Thymus (tissue), 11 donors: ENCODE measurements around the gene MMEL1. TPM values are rescaled to one million over a fixed set of nuclear protein-coding genes. Genes with fewer than 3 reads are reported as not detected.

Experiments used
- DNase-seq, 9 donors: peaks; one replicate each; pipeline ENCODE4 v3.0.0-alpha.2; 2013; ENCODE audit warnings: low spot score in 9 of 9, low read depth in 6 of 9, missing footprints in 1 of 9
- H3K27ac ChIP-seq, 2 donors: one replicate each; pipeline ENCODE4 v1.5.1; 2013; ENCODE audit warnings: control low read depth in 1 of 2, low read depth in 1 of 2, low read length in 1 of 2, mild to moderate bottlenecking in 1 of 2, moderate library complexity in 1 of 2
- H3K27me3 ChIP-seq, 2 donors: one replicate each; pipeline ENCODE4 v1.5.1; 2013; ENCODE audit warnings: low read length in 1 of 2; ENCODE audit not compliant: control insufficient read depth in 2 of 2, insufficient read depth in 1 of 2
- H3K36me3 ChIP-seq, 2 donors: one replicate each; pipeline ENCODE4 v1.5.1; 2013; ENCODE audit warnings: low read length in 1 of 2, mild to moderate bottlenecking in 1 of 2, moderate library complexity in 1 of 2; ENCODE audit not compliant: control insufficient read depth in 2 of 2, insufficient read depth in 2 of 2
- H3K4me1 ChIP-seq, 2 donors: one replicate each; pipeline ENCODE4 v1.5.1; 2013; ENCODE audit warnings: low read length in 2 of 2; ENCODE audit not compliant: control insufficient read depth in 2 of 2, insufficient read depth in 2 of 2
- H3K4me3 ChIP-seq, 2 donors: one replicate each; pipeline ENCODE4 v1.5.1; 2013; ENCODE audit warnings: low read length in 2 of 2, control low read depth in 1 of 2, mild to moderate bottlenecking in 1 of 2
- H3K9me3 ChIP-seq, 2 donors: one replicate each; pipeline ENCODE4 v1.5.1; 2013; ENCODE audit warnings: low read length in 1 of 2, mild to moderate bottlenecking in 1 of 2; ENCODE audit not compliant: control insufficient read depth in 2 of 2, insufficient read depth in 1 of 2
- WGBS: extraction: QIAGEN DNeasy Blood & Tissue Kit; methylation state at CpG from one replicate; pipeline ENCODE4 v1.1.7; 2013; 5-methylcytosine and 5-hydroxymethylcytosine counted together
- polyA plus RNA-seq: library from polyadenylated mRNA; stranded (reverse); fragments of 200-250 nt; gene quantifications from one replicate; pipeline ENCODE4 v1.2.3, GENCODE V29; 2013
- total RNA-seq: library from RNA; stranded (reverse); fragments of 120-200 nt; gene quantifications from one replicate; pipeline ENCODE4 v1.2.4, GENCODE V29; 2013
- donor health status: healthy.

Gene MMEL1
- total and polyA plus RNA-seq, 2 donors = 0.33 to 1.8 TPM

GRCh38 chr1:2595261-2595811, 37.5 kb downstream of the MMEL1 start:
- Histone ChIP-seq H3K27me3 (peaks cover 2 to 5% of the 10 kb centered on the region in 2 donors), H3K4me3 (no peak overlapping the region), H3K36me3 (no peaks in the 10 kb centered on the region), H3K4me1 (peaks cover 0 to 3% of the 10 kb centered on the region in 2 donors), H3K9me3 (peaks cover 0 to 9% of the 10 kb centered on the region in 2 donors), H3K27ac (no peak overlapping the region)
- 93% methylated on average over 19 of the region's 19 CpGs for WGBS
- DNase-seq = no peak

- Histone ChIP-seq H3K4me1 (peaks cover 0 to 3% of the 10 kb centered on the region in 2 donors), H3K27me3 (peaks cover 2 to 5% of the 10 kb centered on the region in 2 donors), H3K9me3 (peaks cover 0 to 9% of the 10 kb centered on the region in 2 donors), H3K4me3 (no peak overlapping the region), H3K36me3 (no peaks in the 10 kb centered on the region), H3K27ac (no peak overlapping the region)
- no peak for DNase-seq
- 95% methylated on average over 17 of the region's 17 CpGs for WGBS
These were observed 38.1 kb downstream of the MMEL1 start for GRCh38 chr1:2594641-2595131.

DNA sequence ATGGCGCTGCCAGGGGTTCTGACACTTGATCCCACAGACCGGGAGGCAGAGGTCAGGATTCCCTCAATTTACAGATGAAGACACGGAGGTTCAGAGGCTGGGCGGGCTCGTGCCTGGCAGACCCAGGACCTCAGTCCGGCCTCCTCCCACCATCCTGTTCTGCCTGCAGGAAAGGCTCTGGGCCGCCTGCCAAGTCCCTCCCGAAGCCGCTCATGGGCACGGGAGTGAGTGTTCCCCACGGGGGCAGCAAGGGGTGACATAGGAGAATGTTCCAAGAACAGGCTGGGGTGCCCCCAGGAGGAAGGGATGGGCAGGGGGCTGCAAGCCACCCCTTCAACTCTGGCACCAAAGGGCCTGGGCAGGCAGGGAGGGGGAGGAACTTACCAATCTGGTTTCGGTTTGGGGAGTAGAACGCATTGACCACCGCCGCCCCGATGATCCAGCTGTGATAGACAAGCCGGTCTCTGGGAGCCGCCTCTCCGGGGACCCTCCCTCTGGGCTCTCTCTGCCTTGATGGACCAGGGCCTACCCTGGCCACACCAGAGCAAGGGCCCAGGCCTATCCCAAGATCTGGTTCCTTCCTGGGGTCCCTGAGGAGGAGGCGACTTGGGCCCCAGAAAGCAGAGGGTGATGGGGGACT, 38.7 kb downstream of the MMEL1 start:
- Histone ChIP-seq H3K4me3 (no peak overlapping the region), H3K36me3 (no peaks in the 10 kb centered on the region), H3K4me1 (peaks cover 0 to 3% of the 10 kb centered on the region in 2 donors), H3K27me3 (peaks cover 2 to 5% of the 10 kb centered on the region in 2 donors), H3K27ac (no peak overlapping the region), H3K9me3 (peaks cover 0 to 9% of the 10 kb centered on the region in 2 donors)
- no peak for DNase-seq
- 73% methylated on average over 20 of the region's 20 CpGs for WGBS

DNA sequence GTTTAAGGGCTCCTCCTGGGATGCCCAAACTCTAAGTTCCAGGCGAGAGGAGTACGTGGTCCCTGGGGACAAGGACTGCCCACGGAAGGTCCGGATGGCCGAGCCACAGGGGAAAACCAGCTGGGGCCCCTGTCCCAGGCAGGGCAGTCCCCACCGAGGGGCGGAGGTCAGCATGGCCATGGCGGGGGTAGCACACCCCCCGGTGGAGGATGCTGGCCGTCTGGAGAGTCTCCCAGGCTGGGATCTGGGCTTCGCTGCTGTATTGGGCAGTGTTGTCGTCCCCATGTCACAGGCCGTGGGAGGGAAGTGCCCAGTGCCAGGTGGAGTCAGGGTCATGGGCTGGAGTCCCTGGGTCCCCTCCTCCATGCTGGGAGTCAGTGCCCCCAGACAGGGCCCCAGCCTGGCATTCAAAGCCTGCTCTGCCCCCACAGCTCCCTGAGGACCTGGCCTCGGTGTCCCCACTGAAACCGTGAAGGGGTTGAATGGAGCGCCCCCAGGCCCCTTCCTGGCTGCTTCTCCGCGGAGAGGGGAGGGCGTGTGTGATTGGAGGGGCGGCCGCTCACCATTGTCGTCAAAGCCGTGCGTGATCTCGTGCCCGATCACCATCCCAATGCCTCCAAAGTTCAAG, 39.5 kb downstream of the MMEL1 start:
- Histone ChIP-seq H3K36me3 (no peaks in the 10 kb centered on the region), H3K27ac (no peak overlapping the region), H3K27me3 (peaks cover 2 to 4% of the 10 kb centered on the region in 2 donors), H3K4me3 (no peak overlapping the region), H3K9me3 (peaks cover 0 to 6% of the 10 kb centered on the region in 2 donors), H3K4me1 (peaks cover 0 to 3% of the 10 kb centered on the region in 2 donors)
- DNase-seq = no peak
- 88% methylated on average over 26 of the region's 26 CpGs for WGBS

DNA sequence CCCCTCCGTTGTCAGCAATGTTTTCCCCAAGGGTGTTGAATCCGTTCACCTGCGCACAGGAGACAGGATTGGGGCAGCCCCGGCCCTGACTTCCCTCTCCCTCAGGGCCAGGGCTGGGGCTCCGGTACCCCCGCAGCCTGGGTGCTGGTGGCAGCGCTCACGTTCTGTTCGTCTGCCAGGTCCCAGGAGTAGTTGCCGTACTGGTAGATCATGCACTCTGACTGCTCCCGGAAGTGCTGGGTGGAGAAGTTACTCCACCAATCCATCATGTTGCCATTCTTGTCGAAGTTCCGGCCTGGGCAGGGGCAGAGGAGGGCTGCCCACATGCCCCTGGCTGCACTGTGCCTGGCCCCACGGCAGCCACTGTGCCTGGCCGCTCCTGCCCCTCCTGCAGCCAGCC, 40.1 kb downstream of the MMEL1 start:
- Histone ChIP-seq H3K4me3 (no peak overlapping the region), H3K36me3 (no peaks in the 10 kb centered on the region)
- no peak for DNase-seq

DNA sequence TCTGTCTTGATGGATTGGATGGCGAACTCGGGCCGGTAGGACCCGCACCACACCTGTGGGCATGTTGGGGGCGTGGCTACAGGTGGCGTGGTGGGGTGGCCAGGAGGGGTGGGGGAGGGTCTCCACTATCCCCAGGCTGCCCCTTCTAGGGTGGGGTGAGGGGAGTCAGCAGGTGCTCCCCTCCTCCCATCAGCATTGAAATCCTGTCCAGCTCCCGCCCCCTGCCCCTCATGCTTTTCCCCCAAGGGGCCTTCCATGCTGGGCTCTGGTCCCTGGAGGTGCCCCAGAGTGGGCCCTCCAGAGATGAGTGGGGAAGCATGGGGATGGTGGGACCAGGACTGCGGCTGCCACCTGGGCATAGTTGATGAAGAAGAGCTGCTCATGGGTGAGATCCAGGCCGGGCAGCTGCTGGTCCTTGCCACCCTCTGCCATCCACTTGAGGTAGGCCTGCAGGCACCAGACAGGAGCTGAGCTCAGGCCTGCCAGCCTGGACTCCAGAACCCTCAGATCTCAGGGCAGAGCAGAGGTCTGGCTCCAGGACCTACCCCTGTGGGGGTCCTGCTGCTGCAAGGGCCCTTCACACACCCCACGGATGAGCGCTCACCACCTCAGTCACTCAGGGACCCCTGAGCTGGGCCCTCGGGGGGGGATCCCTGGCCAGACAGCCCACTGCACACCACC, 41.1 kb downstream of the MMEL1 start:
- 97% methylated on average over 12 of the region's 12 CpGs for WGBS
- Histone ChIP-seq H3K36me3 (no peaks in the 10 kb centered on the region), H3K27me3 (peaks cover 2 to 3% of the 10 kb centered on the region in 2 donors), H3K4me3 (no peak overlapping the region), H3K9me3 (no peaks in the 10 kb centered on the region), H3K4me1 (peaks cover 3 to 10% of the 10 kb centered on the region in 2 donors), H3K27ac (no peak overlapping the region)
- no peak for DNase-seq

More for the DNA sequence above, 40.1 kb downstream of the MMEL1 start:
- no peaks in the 10 kb centered on the region for H3K9me3 ChIP-seq
- no peak overlapping the region for H3K27ac ChIP-seq
- peaks cover 0 to 2% of the 10 kb centered on the region in 2 donors for H3K27me3 ChIP-seq
- H3K4me1 ChIP-seq = peaks cover 3 to 4% of the 10 kb centered on the region in 2 donors
- WGBS = 65% methylated on average over 15 of the region's 15 CpGs

DNA sequence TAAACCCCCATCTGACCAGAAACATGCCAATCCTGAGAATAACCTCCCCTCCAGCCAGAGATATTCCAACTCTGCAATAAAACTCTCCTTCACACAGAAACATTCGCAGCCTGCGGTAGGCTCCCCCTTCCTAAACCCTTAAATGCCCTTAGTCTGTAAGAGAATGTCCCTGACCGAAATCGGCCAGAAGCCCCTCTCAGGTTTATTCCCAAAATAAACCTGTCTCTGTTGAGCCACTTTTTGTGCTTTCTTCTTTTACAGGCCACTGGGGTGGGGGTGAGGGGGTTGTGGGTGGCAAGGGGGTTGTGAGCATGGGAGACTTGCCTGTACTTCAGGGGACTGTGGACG, 41.6 kb downstream of the MMEL1 start:
- H3K4me1 ChIP-seq = peaks cover 3 to 10% of the 10 kb centered on the region in 2 donors

GRCh38 chr1:2590233-2591141, 42.3 kb downstream of the MMEL1 start:
- Histone ChIP-seq H3K36me3 (no peaks in the 10 kb centered on the region), H3K9me3 (no peaks in the 10 kb centered on the region), H3K4me3 (no peak overlapping the region), H3K27ac (no peak overlapping the region), H3K27me3 (peaks cover 1 to 3% of the 10 kb centered on the region in 2 donors), H3K4me1 (peaks cover 3 to 11% of the 10 kb centered on the region in 2 donors)
- WGBS = 97% methylated on average over 31 of the region's 31 CpGs
- no peak for DNase-seq

More for the DNA sequence above, 41.6 kb downstream of the MMEL1 start:
- no peaks in the 10 kb centered on the region for H3K9me3 ChIP-seq
- no peaks in the 10 kb centered on the region for H3K36me3 ChIP-seq
- no peak overlapping the region for H3K27ac ChIP-seq
- no peak overlapping the region for H3K4me3 ChIP-seq
- peaks cover 2 to 3% of the 10 kb centered on the region in 2 donors for H3K27me3 ChIP-seq
- no peak for DNase-seq
- WGBS = 96% methylated on average over 5 of the region's 5 CpGs
